GM18508 (cell line): ENCODE data around the gene ESR1.
"Not testable (repeated sequence)": the region's sequence is repeated elsewhere in the genome, so short reads cannot be mapped to it uniquely, and the experiment has no call there.

Experiments used
- ATAC-seq: cut with Tn5 transposase; IDR thresholded peaks from one replicate; pipeline ENCODE4 v1.9.1; 2021; ENCODE audit warnings: moderate number of reproducible peaks; ENCODE audit not compliant: insufficient read depth, unreplicated experiment

The ESR1 gene

DNA sequence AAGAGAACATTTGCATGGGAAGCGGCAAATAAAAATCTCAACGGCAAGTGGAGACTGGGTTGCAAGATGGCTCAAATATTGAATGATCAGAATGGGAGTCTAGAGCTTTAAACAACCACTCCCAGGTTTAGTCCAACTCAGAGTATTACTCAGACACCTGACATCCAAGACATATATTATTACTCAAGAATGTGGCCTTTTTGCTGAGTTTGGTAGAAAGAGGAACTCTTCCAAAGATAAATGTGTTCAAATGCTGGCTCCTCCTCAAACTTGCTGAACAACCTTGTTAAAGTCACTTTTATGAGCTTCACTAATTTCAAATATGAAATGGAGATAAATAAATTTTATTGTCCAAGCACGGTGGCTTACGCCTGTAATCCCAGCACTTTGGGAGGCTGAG lies 77.8 kb downstream of the ESR1 start:
- ATAC-seq, result no peak

DNA sequence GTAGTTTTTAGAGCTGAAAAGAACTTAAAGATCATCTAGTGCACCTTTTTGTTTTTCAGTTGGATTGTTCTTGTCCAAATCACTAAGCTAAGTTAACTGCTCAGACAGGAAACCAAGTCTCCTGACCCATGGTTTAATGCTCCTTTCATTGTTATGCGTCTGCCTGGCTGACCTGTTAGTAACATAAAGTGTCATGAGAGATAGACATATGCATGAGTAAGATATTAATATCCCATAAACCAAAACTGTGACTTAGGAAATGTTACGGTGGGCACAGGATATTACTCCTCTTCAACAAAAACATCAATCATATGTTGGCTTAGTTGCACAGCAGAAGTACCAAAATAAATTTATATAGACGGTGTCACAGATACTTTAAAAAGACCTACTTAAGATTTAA lies 84.0 kb downstream of the ESR1 start:
- no peak for ATAC-seq

DNA sequence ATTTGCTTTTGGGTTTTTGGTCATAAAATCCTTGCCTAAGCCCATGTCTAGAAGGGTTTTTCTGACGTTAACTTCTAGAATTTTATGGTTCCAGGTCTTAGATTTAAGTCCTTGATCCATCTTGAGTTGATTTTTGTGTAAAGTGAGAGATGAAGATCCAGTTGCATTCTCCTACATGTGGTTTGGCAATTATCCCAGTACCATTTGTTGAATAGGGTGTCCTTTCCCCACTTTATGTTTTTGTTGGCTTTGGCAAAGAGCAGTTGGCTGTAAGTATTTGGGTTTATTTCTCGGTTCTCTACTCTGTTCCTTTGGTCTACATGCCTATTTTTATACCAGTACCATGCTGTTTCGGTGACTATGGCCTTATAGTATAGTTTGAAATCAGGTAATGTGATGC lies 86.9 kb downstream of the ESR1 start:
- ATAC-seq, result not testable (repeated sequence)

DNA sequence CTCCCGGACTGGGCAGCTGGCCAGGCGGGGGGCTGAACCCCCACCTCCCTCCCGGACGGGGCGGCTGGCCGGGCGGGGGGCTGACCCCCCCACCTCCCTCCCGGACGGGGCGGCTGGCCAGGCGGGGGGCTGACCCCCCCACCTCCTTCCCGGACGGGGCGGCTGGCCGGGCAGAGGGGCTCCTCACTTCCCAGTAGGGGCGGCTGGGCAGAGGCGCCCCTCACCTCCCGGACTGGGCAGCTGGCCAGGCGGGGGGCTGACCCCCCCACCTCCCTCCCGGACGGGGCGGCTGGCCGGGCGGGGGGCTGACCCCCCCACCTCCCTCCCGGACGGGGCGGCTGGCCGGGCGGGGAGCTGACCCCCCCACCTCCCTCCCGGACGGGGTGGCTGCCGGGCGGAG lies 91.7 kb downstream of the ESR1 start:
- not testable (repeated sequence) for ATAC-seq

DNA sequence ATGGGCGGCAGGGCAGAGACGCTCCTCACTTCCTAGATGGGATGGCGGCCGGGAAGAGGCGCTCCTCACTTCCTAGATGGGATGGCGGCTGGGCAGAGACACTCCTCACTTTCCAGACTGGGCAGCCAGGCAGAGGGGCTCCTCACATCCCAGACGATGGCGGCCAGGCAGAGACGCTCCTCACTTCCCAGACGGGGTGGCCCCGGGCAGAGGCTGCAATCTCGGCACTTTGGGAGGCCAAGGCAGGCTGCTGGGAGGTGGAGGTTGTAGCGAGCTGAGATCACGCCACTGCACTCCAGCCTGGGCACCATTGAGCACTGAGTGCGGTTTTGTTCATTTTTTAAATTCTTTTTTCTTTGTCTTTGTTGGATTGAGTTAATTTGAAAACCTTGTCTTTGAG lies 92.3 kb downstream of the ESR1 start:
- not testable (repeated sequence) for ATAC-seq

DNA sequence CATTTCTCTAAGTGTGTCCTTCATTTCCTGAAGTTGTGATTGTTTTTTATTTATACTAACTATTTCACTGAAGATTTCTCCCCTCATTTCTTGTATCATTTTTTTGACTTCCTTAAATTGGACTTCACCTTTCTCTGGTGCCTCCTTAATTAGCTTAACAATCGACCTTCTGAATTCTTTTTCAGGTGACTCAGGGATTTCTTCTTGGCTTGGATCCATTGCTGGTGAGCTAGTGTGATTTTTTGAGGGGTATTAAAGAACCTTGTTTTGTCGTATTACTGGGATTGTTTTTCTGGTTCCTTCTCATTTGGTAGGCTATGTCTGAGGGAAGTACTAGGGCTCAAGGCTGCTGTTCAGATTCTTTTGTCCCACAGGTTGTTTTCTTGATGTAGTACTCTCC lies 92.8 kb downstream of the ESR1 start:
- ATAC-seq, result no peak

DNA sequence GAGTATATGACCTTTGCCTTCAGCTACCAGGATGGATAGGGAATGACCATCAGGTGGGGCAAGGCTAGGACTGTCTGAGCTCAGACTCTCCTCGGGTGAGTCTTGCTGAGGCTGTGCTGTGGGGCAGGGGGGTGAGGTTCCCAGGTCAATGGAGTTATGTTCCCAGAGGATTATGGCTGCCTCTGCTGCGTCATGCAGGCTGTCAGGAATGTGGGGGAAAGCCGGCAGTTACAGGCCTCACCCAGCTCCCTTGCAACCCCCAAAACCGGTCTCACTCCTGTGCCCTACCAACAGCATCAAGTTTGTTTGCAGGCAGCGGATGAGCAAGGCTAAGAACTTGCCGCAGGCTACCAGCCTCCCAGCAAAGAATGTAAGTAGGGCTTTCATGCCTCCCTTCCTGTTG lies 93.5 kb downstream of the ESR1 start:
- no peak for ATAC-seq

DNA sequence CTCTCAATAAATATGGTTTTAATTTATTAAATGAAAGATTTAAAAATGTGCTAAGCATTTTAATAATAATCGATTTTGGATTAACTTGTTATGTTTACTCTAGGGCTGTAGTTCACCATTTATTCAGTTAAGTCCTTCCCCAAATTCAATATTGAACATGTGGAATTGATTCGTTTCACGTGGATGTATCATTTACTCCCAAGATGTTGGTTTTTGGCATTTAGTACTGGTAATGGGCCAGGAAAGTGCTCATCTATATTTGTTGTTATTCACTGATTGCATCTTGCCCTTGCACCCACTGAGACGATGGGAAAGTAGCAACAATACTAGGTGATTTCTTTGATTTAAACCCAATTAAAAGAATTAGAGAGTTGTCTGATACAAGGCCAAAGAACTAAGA lies 97.1 kb downstream of the ESR1 start:
- ATAC-seq, result no peak

DNA sequence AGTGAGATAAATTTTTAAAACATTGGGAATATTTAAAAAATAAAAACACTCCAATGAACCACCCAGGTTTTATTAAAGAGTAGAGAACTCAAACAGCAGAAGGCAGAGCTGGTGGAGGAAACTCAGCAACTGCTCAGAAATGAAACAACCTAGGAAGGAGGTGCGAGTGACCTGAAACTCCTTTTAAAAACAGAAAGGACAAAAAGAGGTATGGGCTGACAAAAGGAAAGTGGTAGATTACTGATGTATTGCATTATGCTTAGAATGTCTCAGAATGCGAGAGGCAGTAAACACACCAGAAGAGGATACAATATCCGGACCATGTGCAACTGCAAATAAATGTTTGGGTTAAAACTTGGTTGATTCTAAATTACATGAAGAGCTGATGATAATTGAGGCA lies 97.6 kb downstream of the ESR1 start:
- ATAC-seq, result no peak

DNA sequence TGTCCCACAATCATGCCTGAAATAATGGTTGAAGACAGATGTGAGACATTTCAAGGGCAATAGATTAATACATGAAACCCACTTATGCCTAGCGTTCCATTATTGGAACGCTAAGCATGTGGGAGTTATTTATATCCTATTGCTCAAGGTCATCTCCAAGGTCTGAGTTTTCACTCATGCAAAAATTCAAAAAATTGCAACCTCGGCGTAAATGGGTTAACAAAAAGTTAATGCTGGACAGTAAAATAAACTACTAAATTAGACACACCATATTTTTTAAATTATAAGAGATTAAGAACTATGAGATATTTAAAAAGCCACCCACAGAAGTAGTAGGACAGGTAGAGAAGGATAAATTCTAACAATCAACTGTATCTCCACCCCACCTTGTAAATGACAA lies 98.4 kb downstream of the ESR1 start:
- no peak for ATAC-seq

DNA sequence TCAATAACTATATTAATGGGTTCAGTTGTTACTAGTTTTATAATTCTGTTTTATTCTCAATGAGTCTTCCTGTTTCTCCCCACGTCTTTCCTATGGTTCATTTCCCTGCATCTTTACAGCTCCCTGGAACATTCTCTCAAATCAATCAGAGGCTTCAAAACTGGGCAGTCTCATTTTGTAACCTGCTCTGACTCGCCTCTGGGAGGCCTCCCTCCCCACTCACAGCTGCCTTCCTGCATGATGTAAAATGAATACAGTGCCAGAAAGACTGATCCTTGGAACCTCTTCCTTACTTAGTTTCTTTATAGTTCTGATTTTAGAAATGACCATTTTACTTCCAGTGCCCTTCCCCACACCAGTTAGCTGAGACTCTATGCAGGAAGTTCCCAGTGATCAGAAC lies 103.9 kb downstream of the ESR1 start:
- no peak for ATAC-seq

DNA sequence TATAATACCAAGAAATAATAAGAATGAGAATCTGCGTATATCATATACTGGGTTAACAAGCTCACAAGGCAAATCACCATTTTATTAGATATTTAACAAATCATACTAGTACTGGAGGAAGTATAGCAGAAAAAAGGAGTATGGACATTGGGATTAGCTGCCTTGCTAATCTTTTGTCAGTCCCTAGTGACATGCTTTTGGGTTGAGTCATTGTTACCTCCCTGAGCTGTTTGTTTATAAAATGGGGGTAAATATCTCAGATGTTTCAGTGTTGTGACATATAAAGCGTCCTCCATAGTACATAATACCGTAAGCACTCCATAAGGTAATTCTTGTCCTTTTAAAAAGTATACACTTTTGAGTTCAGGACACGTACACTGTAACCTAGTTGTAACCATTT lies 107.0 kb downstream of the ESR1 start:
- ATAC-seq, result no peak

DNA sequence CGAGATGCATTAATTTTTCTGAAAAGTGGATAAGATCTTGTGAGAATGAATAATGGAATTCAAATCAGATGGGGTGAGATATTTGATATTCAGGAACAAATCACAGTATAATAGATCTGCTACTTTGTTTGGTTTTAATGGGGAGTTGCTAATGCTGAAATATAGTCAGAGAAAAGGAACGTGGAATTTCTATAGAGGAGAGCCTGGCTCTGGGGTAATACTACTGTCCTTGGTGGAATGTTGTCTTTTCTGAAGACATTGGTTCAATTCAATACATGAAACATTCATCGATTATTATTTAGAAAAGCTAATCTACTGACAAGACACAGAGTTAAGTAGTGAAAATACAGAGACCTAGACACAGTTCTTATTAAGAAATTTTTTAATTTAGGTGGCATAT lies 108.6 kb downstream of the ESR1 start:
- ATAC-seq, result no peak

DNA sequence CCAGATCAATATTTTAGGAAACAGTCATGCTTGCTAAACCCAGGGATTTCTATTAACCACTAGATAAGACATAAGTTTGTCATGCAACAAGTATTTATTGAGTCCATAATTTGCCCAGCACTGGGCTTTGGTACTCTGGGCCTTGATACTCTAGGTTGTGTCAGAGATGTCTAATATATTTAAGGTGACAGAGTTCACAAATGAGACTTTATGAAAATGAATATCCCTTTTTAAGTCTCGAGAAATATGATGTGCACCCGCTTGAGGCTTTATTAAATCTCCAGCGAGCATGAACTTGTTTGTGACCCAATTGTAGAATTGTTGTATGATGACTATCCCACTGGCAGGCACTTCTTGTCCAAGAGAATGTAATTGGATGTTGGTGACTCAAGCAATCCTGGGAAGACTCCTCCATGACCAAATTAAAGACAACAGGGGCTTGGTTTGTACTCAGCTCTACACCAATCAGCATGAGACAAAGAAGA lies 109.2 kb downstream of the ESR1 start:
- ATAC-seq, result no peak

DNA sequence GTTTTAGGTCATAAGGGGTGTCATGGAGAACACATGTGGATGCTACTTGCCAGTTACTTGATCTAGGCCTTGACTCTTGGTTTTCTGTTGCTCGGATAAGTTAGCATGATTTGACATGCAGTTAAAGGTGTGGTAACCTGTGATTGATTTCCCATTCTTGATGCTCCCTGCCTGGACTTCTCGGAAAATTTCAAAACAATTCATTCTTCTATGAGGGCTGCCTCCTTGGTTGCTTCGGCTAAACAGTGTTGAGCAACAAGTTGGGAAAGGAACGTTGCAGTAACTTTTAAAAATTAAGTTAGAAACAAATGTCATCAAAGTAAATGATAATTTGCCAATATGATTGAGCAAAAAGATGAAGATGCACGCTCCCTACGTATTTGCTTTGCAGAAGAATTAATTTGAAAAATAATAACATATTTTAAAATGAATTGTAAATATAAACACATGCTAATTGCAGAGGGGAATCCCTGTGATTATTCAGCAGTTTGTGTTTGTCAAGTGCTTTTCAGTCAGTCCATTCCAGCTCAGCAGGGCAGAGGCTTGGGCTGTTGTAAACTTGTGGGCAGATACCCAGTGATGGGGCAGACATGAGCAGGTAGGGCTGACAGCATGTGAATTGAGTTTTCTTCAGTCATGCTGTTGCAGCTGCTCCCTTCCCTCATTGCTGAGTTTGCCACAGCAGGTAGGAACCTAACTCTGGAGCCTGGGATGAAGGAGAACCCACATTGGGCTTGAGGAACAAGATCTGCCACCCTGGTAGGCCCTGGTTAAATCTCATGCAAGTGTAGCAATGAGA lies 110.2 kb downstream of the ESR1 start:
- no peak for ATAC-seq

DNA sequence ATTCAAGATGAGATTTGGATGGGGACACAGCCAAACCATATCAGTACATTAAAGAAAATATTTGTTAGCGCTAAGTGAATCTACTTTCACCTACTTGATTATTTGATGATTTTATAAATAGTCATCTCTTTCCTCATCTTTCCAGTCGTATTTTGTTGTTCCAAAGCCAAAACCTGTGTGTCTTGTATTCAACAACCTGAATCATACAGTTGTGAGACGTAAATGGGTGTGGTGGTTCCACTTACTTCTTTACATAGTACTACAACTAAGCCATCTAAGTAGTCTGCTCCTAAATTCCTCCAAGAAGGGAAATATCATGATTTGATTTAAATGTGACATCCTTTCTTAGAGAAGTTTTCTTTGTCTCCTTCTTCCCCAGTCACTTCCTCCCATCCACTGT lies 132.8 kb downstream of the ESR1 start:
- no peak for ATAC-seq

DNA sequence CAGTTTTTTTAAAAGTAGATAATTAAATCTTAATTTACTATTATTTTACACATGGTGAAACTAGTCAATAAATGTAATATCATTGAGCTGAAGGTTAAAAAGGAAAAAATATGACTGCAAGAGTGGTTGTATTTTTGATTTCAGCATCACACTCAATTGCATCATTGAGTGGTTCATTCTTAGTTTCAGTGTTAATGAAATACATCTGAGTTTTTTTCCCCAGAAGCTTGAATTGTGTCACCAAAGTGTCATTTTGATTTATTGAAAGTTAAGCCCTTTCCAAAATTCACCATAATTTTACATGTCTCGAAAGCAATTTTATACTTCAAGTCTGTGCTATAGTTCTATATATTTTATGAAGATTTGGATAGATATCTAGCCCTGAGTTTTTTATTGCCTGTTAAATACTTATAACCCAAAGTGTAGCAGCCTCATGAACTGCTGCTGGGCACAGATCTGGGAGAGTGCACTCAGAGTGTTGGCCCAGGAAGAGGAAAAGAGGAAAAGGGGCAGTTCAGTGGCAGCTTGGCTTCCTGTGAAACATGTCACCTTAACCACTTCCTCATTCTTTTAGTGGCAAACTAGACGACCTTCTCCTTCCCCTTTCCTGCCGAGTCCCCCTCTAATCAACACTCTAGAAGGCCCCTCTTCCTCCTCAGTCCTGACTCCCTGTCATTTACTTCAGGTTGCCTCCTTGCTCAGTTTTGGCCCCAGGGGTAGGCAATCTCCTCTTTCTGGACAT lies 140.7 kb downstream of the ESR1 start:
- ATAC-seq, result no peak

DNA sequence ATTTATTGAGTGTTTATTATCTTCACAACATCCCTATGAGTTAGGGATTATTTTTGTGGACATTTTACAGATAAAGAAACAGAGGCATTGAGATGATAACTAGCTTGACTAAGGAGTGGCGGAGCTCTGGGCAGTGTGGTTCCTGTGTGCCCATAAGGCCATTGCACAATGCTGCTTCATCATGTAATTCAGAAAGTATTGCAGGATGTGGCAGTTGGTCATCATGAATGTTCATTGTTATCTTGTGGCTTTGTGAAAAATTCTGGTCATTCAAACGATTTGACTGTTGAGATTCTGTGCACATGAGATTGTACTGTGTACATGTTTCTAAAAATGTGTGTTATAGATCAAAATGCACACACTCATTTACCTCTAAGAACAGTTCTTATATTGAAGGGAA lies 150.8 kb downstream of the ESR1 start:
- no peak for ATAC-seq

DNA sequence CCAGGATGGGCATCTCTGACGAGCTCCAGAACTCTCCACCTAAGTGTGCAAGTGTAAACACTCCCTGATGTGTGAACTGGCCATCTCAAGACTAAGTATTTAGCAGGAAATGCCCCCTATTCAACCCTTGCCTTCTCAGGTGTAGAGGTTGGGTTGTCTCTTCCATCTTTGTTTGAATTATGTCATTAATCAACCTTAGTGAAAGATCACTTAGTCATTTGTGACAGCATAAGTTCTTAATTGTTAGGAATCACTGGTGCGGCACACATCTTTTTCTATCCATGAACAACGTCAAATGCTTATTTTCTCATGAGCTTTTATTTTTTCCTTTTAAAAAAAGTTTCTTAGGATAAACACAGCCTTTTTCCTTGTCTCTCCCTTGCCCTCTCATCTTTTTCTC lies 151.6 kb downstream of the ESR1 start:
- no peak for ATAC-seq

DNA sequence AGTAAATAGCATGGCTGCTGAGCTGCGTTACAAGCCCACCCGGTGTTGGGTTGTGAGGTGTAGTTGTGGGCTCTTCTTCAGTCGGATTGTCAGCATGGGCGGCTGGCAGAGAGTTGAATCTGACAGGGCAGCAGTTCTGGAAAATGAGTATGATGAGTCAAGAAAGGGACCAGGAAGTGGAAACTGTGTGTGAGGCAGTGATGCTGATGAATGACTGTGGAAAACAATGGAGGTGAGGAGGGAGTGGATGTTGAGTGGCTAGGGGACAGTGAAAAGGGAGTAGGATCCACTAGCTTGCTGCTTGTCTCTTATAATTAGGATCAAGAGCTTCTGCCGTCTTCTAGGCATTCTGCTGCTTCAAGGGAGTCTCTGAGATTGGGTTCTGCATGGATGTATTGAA lies 154.3 kb downstream of the ESR1 start:
- no peak for ATAC-seq

DNA sequence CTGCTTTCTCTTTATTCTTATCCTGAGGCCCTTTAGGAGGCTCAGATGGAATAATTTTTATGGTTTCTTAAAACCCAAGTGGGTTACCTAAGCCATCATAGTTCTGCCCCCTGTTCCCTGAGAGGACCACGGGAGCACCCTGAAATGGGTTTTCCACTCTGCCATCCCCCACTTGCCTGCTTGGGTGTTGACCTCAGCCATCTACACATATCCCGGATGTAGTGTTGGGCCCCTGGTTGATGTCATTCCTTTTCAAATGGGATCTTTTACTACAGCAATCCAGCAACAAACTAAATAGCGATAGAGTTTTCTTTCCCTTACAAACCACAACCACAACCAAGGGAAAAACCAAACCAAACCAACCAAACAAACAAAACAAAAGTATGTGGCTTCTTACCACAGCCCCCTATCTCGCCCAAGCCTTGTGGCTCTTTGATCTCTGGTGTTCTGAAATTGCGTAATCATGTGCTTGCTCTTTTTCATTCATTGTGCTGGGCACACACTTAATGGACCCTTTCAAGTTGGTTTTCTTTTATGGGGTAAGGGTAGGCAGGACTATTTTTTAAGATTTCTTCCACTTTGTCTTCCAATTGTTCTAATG lies 154.9 kb downstream of the ESR1 start:
- ATAC-seq, result no peak
